T-helper 2 cell treated with Interferon-gamma antibody and Interleukin-4, amounts not matched to agents 100 ng/mL and 5 ng/mL, for 36 hours (primary cell): ENCODE results near the gene ATPAF2. TPM values are rescaled to one million over a fixed set of nuclear protein-coding genes. Genes with fewer than 3 reads are reported as not detected.

Experiments
- intact Hi-C: fragments of 100-400 bp; cut with micrococcal nuclease; formaldehyde crosslinking; loops from one replicate; pipeline ENCODE4 v1.15.1; 2023
- total RNA-seq: library from RNA; stranded (reverse); gene quantifications from 2 replicates; pipeline ENCODE4 v1.2.3, GENCODE V29; 2022

ATPAF2 gene
- total RNA-seq = 27.7 and 30.8 TPM in 2 replicates

DNA sequence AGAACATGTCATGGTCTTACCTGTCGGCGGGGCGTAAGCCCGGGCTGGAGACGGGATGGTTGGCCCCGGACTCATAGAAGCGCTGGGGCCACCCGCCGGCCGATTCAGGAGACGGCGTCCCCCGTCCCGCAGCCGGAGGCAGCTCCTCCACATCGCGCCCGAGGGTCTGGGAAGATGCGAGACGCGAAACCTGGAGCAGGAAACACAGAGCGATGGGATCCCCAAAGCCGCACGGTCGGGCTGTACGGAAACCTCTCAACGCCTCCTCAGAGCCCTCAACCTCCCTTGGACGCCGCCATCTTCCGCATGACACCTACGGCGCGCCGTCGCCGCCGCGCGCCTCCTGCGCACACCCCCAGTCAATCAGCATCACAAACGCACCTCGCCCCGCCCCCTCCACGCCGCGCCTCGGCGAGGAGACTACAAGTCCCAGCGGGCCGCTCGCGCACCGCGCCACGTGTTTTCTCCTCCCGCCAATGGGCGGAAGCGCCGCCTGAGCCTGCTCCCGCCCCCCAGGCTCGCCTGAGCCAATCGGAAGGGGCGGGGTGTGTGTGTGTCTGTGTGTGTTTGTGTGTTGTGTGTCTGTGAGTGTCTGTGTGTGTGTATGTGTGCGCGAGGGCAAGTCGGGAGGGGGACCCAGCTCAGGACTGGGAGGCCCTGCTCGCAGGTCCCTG lies at the start of gene ATPAF2, which contains the start of gene GID4:
Gene ATPAF2 (minus strand): TSS at position 308 of the 674 bp plus-strand sequence. CDS start 155 bp downstream, at position 153.
Gene GID4 (plus strand): TSS at position 548 of the 674 bp plus-strand sequence. CDS start 57 bp downstream, at position 605.
- intact Hi-C loops = loop anchor here (1.0 to 10.0 kb wide), 8 partner anchors 48 to 542 kb away; partner anchors contain the start of genes ALKBH5, DRC3, DRG2 and PEMT

GRCh38 chr17:18087610-18088491 lies 48.9 kb upstream of the ATPAF2 start, which contains the start of gene DRG2:
DRG2 (plus strand) TSS chr17:18087948; CDS start chr17:18088024, 76 bp downstream.
- intact Hi-C loops = loop anchor here (1.0 to 5.0 kb wide), 3 partner anchors 49 to 224 kb away; partner anchors contain the start of genes ALKBH5, ATPAF2, GID4 and TOP3A

DNA sequence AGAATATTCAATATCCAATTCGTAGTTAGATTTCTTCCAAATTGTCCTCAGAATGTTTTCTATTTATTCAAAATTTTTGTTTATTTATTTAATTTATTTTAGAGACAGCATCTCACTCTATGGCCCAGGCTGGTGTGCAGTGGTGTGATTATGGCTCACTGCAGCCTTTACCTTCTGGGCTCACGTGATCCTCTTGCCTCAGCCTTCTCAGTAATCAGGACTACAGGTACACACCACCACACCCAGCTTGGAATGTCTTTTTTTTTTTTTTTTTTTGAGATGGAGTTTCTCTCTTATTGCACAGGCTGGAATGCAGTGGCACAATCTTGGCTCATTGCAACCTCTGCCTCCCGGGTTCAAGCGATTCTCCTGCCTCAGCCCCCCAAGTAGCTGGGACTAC lies 45.3 kb upstream of the ATPAF2 start:
- intact Hi-C loops = no loop called here

DNA sequence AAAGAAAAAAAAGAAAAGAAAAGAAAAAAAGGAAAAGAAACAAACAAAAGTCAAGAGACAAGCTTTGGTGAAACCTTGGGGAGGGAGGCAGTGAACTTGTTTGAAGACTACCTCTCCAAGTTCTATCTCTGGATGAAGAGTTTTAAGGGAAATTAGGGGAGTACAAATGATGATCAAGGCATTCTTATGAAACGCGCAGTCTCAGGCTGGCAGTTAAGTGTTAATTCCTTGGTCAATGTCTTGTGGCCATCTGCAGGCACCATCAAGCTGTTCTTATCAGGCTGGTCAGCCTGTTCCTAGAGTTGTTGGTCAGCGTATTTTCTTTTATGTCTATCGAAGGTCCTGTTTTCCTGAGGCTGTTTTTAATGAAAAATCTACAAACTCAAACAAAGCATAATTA lies 40.6 kb upstream of the ATPAF2 start:
- intact Hi-C loops = no loop called here

- intact Hi-C loops = no loop called here
Observed at GRCh38 chr17:18076936-18077335, 38.0 kb upstream of the ATPAF2 start.

DNA sequence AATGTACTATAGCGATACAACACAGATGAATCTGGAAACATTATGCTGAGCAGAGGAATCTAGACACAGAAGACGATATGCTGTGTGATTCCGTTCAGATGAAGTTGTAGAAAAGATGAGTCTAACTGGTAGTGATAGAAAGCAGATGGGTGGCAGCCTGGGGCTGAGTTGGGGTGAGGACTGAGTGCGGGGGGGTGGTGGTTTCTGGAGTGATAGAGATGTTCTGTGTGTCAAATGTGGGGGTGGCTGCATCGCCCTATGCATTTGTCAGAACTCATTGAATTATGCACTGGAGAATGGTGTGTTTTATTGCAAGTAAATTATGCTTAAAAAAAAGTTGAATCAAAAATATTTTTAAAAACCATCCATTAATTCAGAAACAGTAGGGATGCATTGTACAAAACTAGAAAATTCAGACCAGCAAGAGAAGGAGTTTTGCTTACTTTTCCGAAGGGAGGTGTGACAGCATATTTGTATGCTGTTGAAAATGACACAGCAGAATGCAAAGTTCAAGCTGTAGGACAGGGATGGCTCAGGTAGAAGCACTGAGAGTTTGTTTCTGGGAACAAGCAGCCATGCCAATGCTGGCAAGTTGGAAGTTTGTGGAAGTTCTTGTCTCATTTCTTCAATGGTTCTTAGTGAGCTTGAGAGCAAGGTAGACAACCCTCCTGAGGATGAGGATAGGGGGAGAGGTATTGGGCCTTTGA lies 35.8 kb upstream of the ATPAF2 start:
- intact Hi-C loops = no loop called here

DNA sequence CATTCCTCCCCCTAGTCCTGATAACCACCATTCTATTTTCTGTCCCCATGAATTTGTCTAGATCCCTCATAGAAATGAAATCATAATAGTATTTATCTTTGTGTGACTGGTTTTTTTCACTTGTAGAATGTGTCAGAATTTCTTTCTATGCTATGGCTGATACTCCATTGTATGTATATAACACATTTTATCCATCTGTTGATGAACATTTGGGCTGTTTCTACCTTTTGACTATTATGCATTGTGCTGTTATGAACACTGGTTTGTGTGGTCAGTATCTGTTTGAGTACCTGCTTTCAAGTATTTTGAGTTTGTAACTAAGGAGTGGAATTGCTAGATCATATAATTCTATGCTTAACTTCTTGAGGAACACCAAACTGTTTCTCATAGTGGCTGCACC lies 32.8 kb upstream of the ATPAF2 start:
- intact Hi-C loops = no loop called here

DNA sequence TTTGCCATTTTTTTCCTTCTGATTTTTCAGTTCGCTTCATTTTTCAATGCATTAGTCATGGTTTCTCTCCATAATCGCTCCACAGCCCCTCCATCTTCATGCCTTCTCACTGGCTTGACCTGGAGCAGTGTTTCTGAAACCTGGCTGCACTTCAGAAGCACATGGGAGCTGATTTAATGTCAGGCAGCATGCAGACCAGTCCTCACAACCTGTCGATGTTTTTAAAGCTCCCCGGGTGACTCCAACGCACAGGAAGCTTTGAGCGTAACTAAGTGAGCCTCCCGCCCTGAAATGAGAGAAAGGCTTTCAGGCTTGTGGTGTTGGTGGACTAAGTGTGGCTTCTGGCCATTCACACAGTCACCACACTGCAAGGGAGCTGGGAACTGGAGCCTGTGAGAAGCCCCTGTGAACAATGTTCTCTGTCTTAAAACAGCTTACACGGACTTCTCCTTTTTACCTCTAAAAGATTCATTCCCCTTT lies 31.9 kb upstream of the ATPAF2 start:
- intact Hi-C loops = no loop called here

DNA sequence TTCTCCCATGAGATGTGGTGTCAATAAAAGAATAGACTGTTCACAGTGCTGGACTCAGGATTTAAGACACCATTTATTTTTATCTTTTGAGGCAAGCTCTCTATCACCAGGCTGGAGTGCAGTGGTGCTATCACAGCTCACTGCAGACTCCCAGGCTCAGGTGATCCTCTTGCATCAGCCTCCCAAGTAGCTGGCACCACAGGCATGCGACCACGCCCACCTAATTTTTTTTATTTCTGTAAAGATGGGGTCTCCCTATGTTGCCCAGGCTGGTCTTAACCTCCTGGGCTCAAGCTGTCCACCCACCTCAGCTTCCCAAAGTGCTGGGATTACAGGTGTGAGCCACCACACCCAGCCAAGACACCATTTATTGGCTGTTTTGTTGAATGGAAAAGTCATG lies 30.1 kb upstream of the ATPAF2 start:
- intact Hi-C loops = no loop called here

DNA sequence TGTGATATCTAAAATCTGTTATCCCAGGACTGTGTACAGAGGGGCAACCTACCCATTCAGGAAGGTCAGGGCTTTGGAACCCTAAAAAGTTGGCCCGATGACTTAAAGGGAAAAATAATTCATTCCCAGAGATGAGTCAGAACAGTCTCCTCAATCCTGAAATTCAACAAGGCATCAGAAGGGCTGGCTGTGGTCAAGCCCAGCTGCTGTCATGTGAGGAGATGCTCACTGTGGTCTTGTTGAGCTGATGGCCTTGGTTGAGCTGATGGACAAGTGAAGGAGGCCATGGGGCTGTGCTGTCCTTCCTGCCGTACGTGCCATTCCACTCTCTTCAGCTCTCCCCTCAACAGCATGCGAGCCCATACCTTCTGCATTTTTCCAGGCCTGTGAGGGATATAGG lies 27.9 kb upstream of the ATPAF2 start:
- intact Hi-C loops = no loop called here

GRCh38 chr17:18065546-18065945 lies 26.6 kb upstream of the ATPAF2 start:
- intact Hi-C loops = no loop called here

- intact Hi-C loops = no loop called here
Observed at GRCh38 chr17:18064053-18064452, 25.1 kb upstream of the ATPAF2 start.

DNA sequence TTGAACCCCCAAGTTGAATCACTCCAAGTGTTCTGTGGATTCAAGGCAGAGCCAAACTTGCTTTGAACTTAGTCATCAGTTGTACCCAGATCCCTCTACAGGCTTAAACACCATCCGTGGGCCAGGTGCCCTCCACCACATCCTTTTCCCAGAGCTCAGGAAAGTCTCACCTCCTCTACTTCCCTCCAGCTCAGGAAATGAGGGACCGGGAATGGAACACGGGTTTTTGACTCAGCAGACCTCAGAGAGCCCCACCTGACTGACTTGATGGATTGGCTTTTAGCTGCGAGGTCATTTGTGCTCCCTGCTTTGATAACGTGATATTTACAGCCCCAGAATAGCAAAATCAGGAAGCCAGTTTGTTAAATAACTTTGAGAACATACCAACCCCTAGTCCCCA lies 20.3 kb upstream of the ATPAF2 start:
- intact Hi-C loops = no loop called here

GRCh38 chr17:18056214-18056613 lies 17.2 kb upstream of the ATPAF2 start:
- intact Hi-C loops = no loop called here

DNA sequence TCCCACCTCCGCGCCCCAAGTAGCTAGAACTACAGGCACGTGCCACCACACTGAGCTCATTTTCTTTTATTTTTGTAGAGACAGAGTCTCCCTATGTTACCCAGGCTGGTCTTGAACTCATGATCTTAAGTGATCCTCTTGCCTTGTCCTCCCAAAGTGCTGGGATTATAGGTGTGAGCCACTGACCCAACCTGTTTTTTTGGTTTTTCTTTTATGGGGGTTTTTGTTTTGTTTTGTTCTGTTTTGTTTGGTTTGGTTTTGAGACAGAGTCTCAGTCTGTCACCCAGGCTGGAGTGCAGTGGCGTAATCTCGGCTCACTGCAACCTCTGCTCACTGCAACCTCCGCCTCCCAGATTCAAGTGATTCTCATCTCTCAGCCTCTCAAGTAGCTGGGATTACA lies 16.6 kb upstream of the ATPAF2 start:
- intact Hi-C loops = no loop called here

DNA sequence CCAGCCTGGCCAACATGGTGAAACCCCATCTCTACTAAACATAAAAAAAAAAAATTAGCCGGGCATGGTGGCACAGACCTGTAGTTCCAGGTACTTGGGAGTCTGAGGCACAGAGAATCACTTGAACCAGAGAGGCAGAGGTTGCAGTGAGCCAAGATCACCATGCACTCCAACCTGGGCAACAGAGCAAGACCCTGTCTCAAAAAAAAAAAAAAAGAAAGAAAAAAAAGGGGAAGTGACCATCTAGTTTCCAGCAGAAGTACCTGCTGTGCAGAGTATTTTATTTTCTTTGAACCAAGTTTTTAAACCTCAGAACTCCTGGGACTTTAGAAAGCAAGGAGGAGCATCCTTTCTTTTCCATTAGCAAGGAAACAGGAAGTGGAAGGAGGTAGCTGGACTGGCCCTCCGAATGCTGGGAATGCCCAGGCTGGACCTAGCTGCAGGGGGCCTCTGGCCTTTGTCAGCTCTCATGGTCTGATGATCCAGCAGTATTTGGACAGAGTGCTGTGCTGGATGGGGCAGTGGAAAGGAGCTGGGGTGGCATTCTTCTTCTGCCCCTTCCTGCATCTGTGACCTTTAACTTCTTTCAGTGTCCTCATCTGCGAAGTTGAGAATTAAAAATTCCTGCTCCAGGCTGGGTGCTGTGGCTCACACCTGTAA lies 6.9 kb upstream of the ATPAF2 start:
- intact Hi-C loops = no loop called here

DNA sequence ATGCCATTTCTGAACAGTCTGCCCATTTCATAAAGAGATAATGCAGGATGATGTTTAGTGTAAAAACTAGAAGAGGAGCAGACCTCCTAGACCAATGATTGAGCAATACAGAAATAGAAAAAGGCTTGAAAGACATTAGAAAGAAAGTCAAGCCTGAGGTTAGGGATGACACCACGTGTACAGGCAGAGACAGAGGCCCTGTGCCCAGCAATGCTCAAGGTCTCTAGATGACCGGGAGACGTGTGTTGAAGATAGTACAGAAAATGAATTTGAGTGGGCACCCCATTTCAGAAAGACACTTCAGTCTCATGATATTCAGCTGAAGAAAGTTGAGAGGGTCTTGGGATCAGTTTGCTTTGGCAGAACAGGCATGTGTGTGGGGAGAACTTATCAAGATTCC lies 5.6 kb upstream of the ATPAF2 start:
- intact Hi-C loops = loop anchor here (5.0 kb wide), 1 partner anchor 567 kb away; the partner anchor contains the start of gene MED9

DNA sequence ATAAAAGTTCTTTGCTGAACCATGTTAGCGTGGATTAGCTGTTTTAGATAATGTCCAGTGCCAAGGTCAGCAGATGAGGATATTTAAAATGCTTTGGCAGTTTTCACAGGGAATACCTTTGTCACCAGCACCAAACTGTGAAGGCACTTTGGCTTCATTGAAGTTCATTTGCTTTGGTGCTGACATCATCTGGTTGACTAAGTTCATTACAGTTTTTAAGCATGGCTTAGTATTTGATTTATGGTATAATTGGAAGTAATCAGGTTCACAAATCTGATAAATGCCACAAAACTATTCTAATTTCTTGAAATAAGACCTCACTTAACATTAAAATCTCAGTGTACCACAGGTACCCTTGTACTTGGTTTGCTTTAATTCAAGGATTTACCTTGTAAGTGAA lies 4.5 kb upstream of the ATPAF2 start:
- intact Hi-C loops = loop anchor here (5.0 kb wide), 1 partner anchor 566 kb away; the partner anchor contains the start of gene MED9

DNA sequence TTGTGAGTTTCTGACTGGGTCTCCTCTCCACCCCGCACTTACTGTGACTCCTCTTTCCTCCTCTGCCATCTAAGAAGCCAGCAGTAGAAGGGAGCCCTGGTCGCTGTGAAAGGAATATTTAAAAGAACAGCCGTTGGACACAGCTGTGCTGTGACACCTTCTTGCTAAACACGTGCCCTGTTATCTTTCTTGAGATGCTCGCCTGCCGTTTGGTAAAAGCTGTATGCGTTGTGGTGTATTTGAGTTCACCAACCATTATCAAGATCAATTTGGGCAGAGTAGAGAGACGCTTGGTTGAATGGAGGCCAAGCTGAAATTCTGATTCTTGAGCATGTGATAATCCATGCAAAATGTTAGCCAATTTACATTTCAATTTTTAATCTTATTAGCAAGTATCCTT lies 4.0 kb upstream of the ATPAF2 start:
- intact Hi-C loops = loop anchor here (5.0 kb wide), 1 partner anchor 566 kb away; the partner anchor contains the start of gene MED9

GRCh38 chr17:18041776-18042175 lies 2.8 kb upstream of the ATPAF2 start:
- intact Hi-C loops = loop anchor here (5.0 kb wide), 1 partner anchor 564 kb away; the partner anchor contains the start of gene MED9
